ENCODE measurements around the gene SLC39A7.
A peak's percentile ranks its signal among the peaks of the same experiment; 100 is the strongest.

SLC39A7 gene

GRCh38 chr6:33190504-33191107 is 10.1 kb upstream of the SLC39A7 start:
- no peak for DNase-seq

GRCh38 chr6:33191383-33192104 is 9.1 kb upstream of the SLC39A7 start:
- DNase-seq, result no peak

- peak; percentile 28 for DNase-seq
Observed at GRCh38 chr6:33192105-33192646, 8.5 kb upstream of the SLC39A7 start, which contains the start of gene COL11A2. COL11A2 (minus strand) TSS chr6:33192467; CDS start chr6:33192240, 227 bp downstream.

- peak; percentile 38 for DNase-seq
Observed at GRCh38 chr6:33192671-33193602, 7.7 kb upstream of the SLC39A7 start.

- no peak for DNase-seq
Observed at GRCh38 chr6:33193619-33194018, 7.0 kb upstream of the SLC39A7 start.

- no peak for DNase-seq
Observed at GRCh38 chr6:33194431-33194979, 6.2 kb upstream of the SLC39A7 start.

GRCh38 chr6:33195304-33196165 is 5.1 kb upstream of the SLC39A7 start:
- no peak for DNase-seq

GRCh38 chr6:33197431-33198048 is 3.1 kb upstream of the SLC39A7 start:
- DNase-seq, result peak; percentile 30

- DNase-seq, result no peak
Observed at GRCh38 chr6:33198159-33198852, 2.4 kb upstream of the SLC39A7 start.

- no peak for DNase-seq
Observed at GRCh38 chr6:33198853-33199436, 1.7 kb upstream of the SLC39A7 start.

- DNase-seq, result peak; percentile 69
Observed at GRCh38 chr6:33199687-33200218, 914 bp upstream of the SLC39A7 start.

GRCh38 chr6:33201147-33201545 is 479 bp downstream of the SLC39A7 start:
- no peak for DNase-seq

GRCh38 chr6:33201935-33202334 is 1.3 kb downstream of the SLC39A7 start:
- no peak for DNase-seq

GRCh38 chr6:33202799-33203198 is 2.1 kb downstream of the SLC39A7 start:
- DNase-seq, result no peak

- DNase-seq, result no peak
Observed at GRCh38 chr6:33203443-33204164, 2.9 kb downstream of the SLC39A7 start.

GRCh38 chr6:33204165-33204414 is 3.4 kb downstream of the SLC39A7 start:
- no peak for DNase-seq

GRCh38 chr6:33204415-33205190 is 3.9 kb downstream of the SLC39A7 start, which contains the start of gene HSD17B8:
HSD17B8 (plus strand) TSS chr6:33204655; CDS start chr6:33204669, 14 bp downstream.
- DNase-seq, result peak; percentile 93

- DNase-seq, result no peak
Observed at GRCh38 chr6:33205191-33206026, 4.7 kb downstream of the SLC39A7 start.

All from CD4-positive, alpha-beta T cell treated with Interleukin-15 for 1 hour (primary cell).